OCI-LY1 (cell line): ENCODE data around the gene GRB10.

ENCODE experiments used
- H2AFZ ChIP-seq: fragments of 200-600 bp; sonication (generic), shearing (Covaris generic); 2 replicates; pipeline ENCODE4 v1.6.0; 2014; ENCODE audit warnings: antibody characterized with exemption, mild to moderate bottlenecking, low read length
- H3F3A ChIP-seq: fragments of 200-600 bp; sonication (generic), shearing (Covaris generic); 2 replicates; pipeline ENCODE4 v1.6.0; 2014; ENCODE audit warnings: mild to moderate bottlenecking, antibody characterized with exemption, low read length, moderate library complexity; ENCODE audit not compliant: insufficient read depth
- H3K27ac ChIP-seq: fragments of 200-600 bp; sonication (generic); 2 replicates; pipeline ENCODE4 v1.5.1; 2014; ENCODE audit warnings: low read length, mixed run types, mild to moderate bottlenecking, low read depth; ENCODE audit not compliant: poor library complexity, severe bottlenecking
- H3K27me3 ChIP-seq: fragments of 200-600 bp; sonication (generic); 2 replicates; pipeline ENCODE4 v1.6.0; 2014; ENCODE audit warnings: antibody characterized with exemption, mild to moderate bottlenecking, low read length, moderate library complexity; ENCODE audit not compliant: insufficient read depth
- H3K36me3 ChIP-seq: fragments of 200-600 bp; sonication (generic); 2 replicates; pipeline ENCODE4 v1.6.1; 2014; ENCODE audit warnings: mild to moderate bottlenecking, antibody characterized with exemption, low read length, moderate library complexity, mixed read lengths; ENCODE audit not compliant: insufficient read depth
- H3K4me1 ChIP-seq: fragments of 200-600 bp; sonication (generic); 2 replicates; pipeline ENCODE4 v1.5.1; 2014; ENCODE audit warnings: mild to moderate bottlenecking, low read length, moderate library complexity; ENCODE audit not compliant: insufficient read depth, severe bottlenecking
- H3K4me2 ChIP-seq: fragments of 200-600 bp; sonication (generic), shearing (Covaris generic); 2 replicates; pipeline ENCODE4 v1.6.1; 2014; ENCODE audit warnings: low read length
- H3K4me3 ChIP-seq: fragments of 200-600 bp; sonication (generic); 2 replicates; pipeline ENCODE4 v1.5.1; 2014; ENCODE audit warnings: low read length, low read depth, mild to moderate bottlenecking, mixed read lengths; ENCODE audit not compliant: poor library complexity, severe bottlenecking
- H3K79me2 ChIP-seq: fragments of 200-600 bp; shearing (Covaris generic); 2 replicates; pipeline ENCODE4 v1.6.1; 2016; ENCODE audit warnings: mixed run types, low read length, mixed read lengths; ENCODE audit not compliant: insufficient read depth
- H3K9ac ChIP-seq: fragments of 200-600 bp; sonication (generic), shearing (Covaris generic); 2 replicates; pipeline ENCODE4 v1.6.1; 2014; ENCODE audit warnings: mild to moderate bottlenecking, low read length, mixed read lengths
- H3K9me2 ChIP-seq: fragments of 200-600 bp; sonication (generic), shearing (Covaris generic); 2 replicates; pipeline ENCODE4 v1.6.1; 2014; ENCODE audit warnings: low read depth, mild to moderate bottlenecking, low read length, mixed read lengths
- H3K9me3 ChIP-seq: fragments of 200-600 bp; shearing (Covaris generic); 2 replicates; pipeline ENCODE4 v1.6.1; 2014; ENCODE audit warnings: low read length, mixed read lengths
- H4K20me1 ChIP-seq: fragments of 200-600 bp; sonication (generic), shearing (Covaris generic); 2 replicates; pipeline ENCODE4 v1.6.0; 2016; ENCODE audit warnings: mild to moderate bottlenecking, low read length; ENCODE audit not compliant: insufficient read depth
- EZH2 ChIP-seq: fragments of 200-600 bp; sonication (generic), shearing (Covaris generic); IDR thresholded peaks from 2 replicates; pipeline ENCODE4 v1.8.0; 2017; ENCODE audit warnings: borderline replicate concordance, mixed run types, mild to moderate bottlenecking, antibody characterized with exemption, low read length, moderate library complexity, mixed read lengths
- TF ChIP-seq, protein P1 (sequence below): fragments of 200-600 bp; sonication (generic), shearing (Covaris generic); IDR thresholded peaks from 2 replicates; pipeline ENCODE4 v1.5.1; 2017; ENCODE audit warnings: mild to moderate bottlenecking, antibody characterized with exemption, low read length, moderate library complexity, mixed read lengths

The GRB10 gene

DNA sequence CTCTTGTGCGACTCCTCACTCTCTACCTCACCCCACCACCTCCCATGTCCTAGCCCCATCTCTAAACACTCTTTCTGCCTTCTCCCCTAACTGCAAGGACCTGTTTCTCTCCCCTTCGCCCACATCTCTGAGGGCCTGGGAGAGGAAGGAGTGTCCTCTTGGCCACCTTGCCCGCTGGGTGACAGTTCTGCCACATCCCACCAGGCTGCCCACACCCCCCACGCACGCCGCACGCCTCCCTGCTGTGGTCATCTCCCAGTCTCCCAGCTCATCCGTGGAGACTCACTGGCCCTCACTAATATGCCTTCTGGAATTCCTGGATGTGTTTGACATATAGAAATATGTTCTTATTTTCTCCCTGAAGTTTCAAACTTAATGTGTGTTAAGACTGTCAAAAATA lies 48.5 kb downstream of the GRB10 start:
- Histone ChIP-seq H2AFZ (no peak overlapping the region), H4K20me1 (no peaks in the 10 kb centered on the region), H3K4me1 (no peaks in the 10 kb centered on the region), H3K27ac (no peak overlapping the region), H3K4me3 (no peak overlapping the region), H3K4me2 (no peak overlapping the region), H3F3A (no peaks in the 10 kb centered on the region), H3K79me2 (no peaks in the 10 kb centered on the region), H3K36me3 (no peaks in the 10 kb centered on the region), H3K9me3 (no peaks in the 10 kb centered on the region), H3K9me2 (no peaks in the 10 kb centered on the region), H3K9ac (no peak overlapping the region), H3K27me3 (no peaks in the 10 kb centered on the region)
- TF ChIP-seq EZH2 = no peak
- TF ChIP-seq, protein P1, sequence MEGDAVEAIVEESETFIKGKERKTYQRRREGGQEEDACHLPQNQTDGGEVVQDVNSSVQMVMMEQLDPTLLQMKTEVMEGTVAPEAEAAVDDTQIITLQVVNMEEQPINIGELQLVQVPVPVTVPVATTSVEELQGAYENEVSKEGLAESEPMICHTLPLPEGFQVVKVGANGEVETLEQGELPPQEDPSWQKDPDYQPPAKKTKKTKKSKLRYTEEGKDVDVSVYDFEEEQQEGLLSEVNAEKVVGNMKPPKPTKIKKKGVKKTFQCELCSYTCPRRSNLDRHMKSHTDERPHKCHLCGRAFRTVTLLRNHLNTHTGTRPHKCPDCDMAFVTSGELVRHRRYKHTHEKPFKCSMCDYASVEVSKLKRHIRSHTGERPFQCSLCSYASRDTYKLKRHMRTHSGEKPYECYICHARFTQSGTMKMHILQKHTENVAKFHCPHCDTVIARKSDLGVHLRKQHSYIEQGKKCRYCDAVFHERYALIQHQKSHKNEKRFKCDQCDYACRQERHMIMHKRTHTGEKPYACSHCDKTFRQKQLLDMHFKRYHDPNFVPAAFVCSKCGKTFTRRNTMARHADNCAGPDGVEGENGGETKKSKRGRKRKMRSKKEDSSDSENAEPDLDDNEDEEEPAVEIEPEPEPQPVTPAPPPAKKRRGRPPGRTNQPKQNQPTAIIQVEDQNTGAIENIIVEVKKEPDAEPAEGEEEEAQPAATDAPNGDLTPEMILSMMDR = no peak

DNA sequence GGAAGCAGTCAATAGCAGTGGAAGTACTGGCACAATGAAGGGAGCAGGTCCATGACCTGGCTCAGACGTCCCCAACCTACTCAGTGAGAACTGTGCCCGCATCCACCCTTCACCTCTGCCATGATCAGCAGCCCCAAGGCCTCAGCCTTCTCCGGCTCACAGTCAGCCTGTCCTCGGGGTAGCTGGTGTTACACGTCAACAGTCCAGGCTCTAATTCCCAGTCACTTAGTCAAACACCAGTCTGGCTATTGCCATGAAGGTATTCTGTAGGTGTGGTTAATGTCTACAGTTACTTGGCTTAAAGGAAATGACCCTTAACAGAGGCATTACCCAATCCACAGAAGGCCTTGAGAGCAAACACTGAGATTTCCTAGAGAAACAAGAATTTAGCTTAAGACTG lies 49.1 kb downstream of the GRB10 start:
- H3K9me3 ChIP-seq = no peaks in the 10 kb centered on the region
- no peaks in the 10 kb centered on the region for H3F3A ChIP-seq
- no peaks in the 10 kb centered on the region for H3K79me2 ChIP-seq
- no peak overlapping the region for H3K27ac ChIP-seq
- no peak overlapping the region for H3K4me2 ChIP-seq
- no peak overlapping the region for H2AFZ ChIP-seq
- H3K9me2 ChIP-seq = no peaks in the 10 kb centered on the region
- no peaks in the 10 kb centered on the region for H4K20me1 ChIP-seq
- no peaks in the 10 kb centered on the region for H3K4me1 ChIP-seq
- H3K9ac ChIP-seq = no peak overlapping the region
- H3K27me3 ChIP-seq = no peaks in the 10 kb centered on the region
- no peaks in the 10 kb centered on the region for H3K36me3 ChIP-seq
- no peak for TF ChIP-seq EZH2
- no peak overlapping the region for H3K4me3 ChIP-seq

- TF ChIP-seq, protein P1 = no peak
- TF ChIP-seq EZH2 = no peak
- Histone ChIP-seq H3K9ac (no peak overlapping the region), H3K4me1 (no peaks in the 10 kb centered on the region), H3K36me3 (no peaks in the 10 kb centered on the region), H3K9me2 (no peaks in the 10 kb centered on the region), H3K9me3 (no peaks in the 10 kb centered on the region), H3K27ac (no peak overlapping the region), H4K20me1 (no peaks in the 10 kb centered on the region), H3K79me2 (no peaks in the 10 kb centered on the region), H3K27me3 (no peaks in the 10 kb centered on the region), H3K4me2 (no peak overlapping the region), H3K4me3 (no peak overlapping the region), H2AFZ (no peak overlapping the region), H3F3A (no peaks in the 10 kb centered on the region)
Observed at GRCh38 chr7:50731703-50732582, 50.8 kb downstream of the GRB10 start.
